ENCODE data around the gene PREX1. TPM values are rescaled to one million over a fixed set of nuclear protein-coding genes. Genes with fewer than 3 reads are reported as not detected.
"Not testable (repeated sequence)": the region's sequence is repeated elsewhere in the genome, so short reads cannot be mapped to it uniquely, and the experiment has no call there.

Gene PREX1
- total RNA-seq, 2 experiments from 2014 or later = 82.8 to 86.5 TPM

GRCh38 chr20:48769069-48769983 is 58.5 kb downstream of the PREX1 start:
- ChIA-PET POLR2A (interaction anchor here (0.5 to 1.5 kb wide), 4 partner anchors 20 to 59 kb away, joined by 3 to 6 read pairs (median 3); partner anchors contain the start of gene PREX1), CTCF (interaction anchor here (0.7 to 2.4 kb wide), 5 partner anchors 52 to 1573 kb away, joined by 3 to 7 read pairs (median 3); partner anchors contain the start of gene PREX1)

- ChIA-PET CTCF (interaction anchor here (1.1 kb wide), 1 partner anchor 110 kb away, joined by 4 read pairs; no protein-coding TSS in a partner anchor), POLR2A (interaction anchor here (1.0 kb wide), 1 partner anchor 28 kb away, joined by 3 read pairs; no protein-coding TSS in a partner anchor)
These were observed 60.5 kb downstream of the PREX1 start for GRCh38 chr20:48766961-48767960.

- CTCF ChIA-PET = interaction anchor here (1.1 kb wide), 1 partner anchor 109 kb away, joined by 4 read pairs; no protein-coding TSS in a partner anchor
- POLR2A ChIA-PET = no interaction called here
These were observed 61.6 kb downstream of the PREX1 start for GRCh38 chr20:48766205-48766604.

GRCh38 chr20:48765359-48765758 is 62.4 kb downstream of the PREX1 start:
- POLR2A ChIA-PET = no interaction called here
- CTCF ChIA-PET = interaction anchor here (1.8 kb wide), 1 partner anchor 9 kb away, joined by 4 read pairs; no protein-coding TSS in a partner anchor

GRCh38 chr20:48763216-48763914 is 64.4 kb downstream of the PREX1 start:
- ChIA-PET CTCF (no interaction called here), POLR2A (no interaction called here)

GRCh38 chr20:48761874-48762273 is 65.9 kb downstream of the PREX1 start:
- POLR2A ChIA-PET = interaction anchor here (1.0 to 1.1 kb wide), 2 partner anchors 12 to 64 kb away, joined by 3 to 4 read pairs; no protein-coding TSS in a partner anchor
- CTCF ChIA-PET = interaction anchor here (0.6 to 1.2 kb wide), 4 partner anchors 27 to 65 kb away, joined by 3 read pairs; no protein-coding TSS in a partner anchor

- ChIA-PET POLR2A (interaction anchor here (1.0 to 1.1 kb wide), 2 partner anchors 13 to 65 kb away, joined by 3 to 4 read pairs; no protein-coding TSS in a partner anchor), CTCF (interaction anchor here (0.6 to 4.0 kb wide), 5 partner anchors 22 to 144 kb away, joined by 3 to 21 read pairs (median 3); no protein-coding TSS in a partner anchor)
These were observed 66.6 kb downstream of the PREX1 start for GRCh38 chr20:48761023-48761785.

GRCh38 chr20:48760403-48760983 is 67.3 kb downstream of the PREX1 start:
- ChIA-PET CTCF (interaction anchor here (0.9 to 4.0 kb wide), 4 partner anchors 21 to 145 kb away, joined by 3 to 21 read pairs (median 4); no protein-coding TSS in a partner anchor), POLR2A (interaction anchor here (1.0 kb wide), 2 partner anchors 25 to 28 kb away, joined by 3 read pairs; no protein-coding TSS in a partner anchor)

GRCh38 chr20:48759631-48760245 is 68.1 kb downstream of the PREX1 start:
- ChIA-PET POLR2A (interaction anchor here (0.6 to 1.1 kb wide), 6 partner anchors 25 to 162 kb away, joined by 3 to 5 read pairs (median 3); no protein-coding TSS in a partner anchor), CTCF (interaction anchor here (0.9 to 4.0 kb wide), 4 partner anchors 11 to 146 kb away, joined by 3 to 21 read pairs (median 5); no protein-coding TSS in a partner anchor)

- POLR2A ChIA-PET = no interaction called here
- CTCF ChIA-PET = interaction anchor here (1.2 to 4.0 kb wide), 2 partner anchors 10 to 19 kb away, joined by 5 to 21 read pairs; no protein-coding TSS in a partner anchor
These were observed 69.5 kb downstream of the PREX1 start for GRCh38 chr20:48758206-48758820.

- CTCF ChIA-PET, POLR2A ChIA-PET: not testable (repeated sequence)
These were observed 71.0 kb downstream of the PREX1 start for GRCh38 chr20:48756774-48757173.

- POLR2A ChIA-PET = no interaction called here
- CTCF ChIA-PET = interaction anchor here (1.0 kb wide), 2 partner anchors 15 to 48 kb away, joined by 3 to 4 read pairs; no protein-coding TSS in a partner anchor
These were observed 73.5 kb downstream of the PREX1 start for GRCh38 chr20:48754292-48754691.

- ChIA-PET CTCF (interaction anchor here (0.6 to 1.4 kb wide), 2 partner anchors 96 to 304 kb away, joined by 3 to 5 read pairs; no protein-coding TSS in a partner anchor), POLR2A (no interaction called here)
These were observed 74.8 kb downstream of the PREX1 start for GRCh38 chr20:48752963-48753362.

- POLR2A ChIA-PET = interaction anchor here (1.5 kb wide), 1 partner anchor 13 kb away, joined by 5 read pairs; no protein-coding TSS in a partner anchor
- CTCF ChIA-PET = interaction anchor here (1.0 to 2.2 kb wide), 3 partner anchors 12 to 36 kb away, joined by 3 to 15 read pairs (median 5); no protein-coding TSS in a partner anchor
These were observed 75.9 kb downstream of the PREX1 start for GRCh38 chr20:48751871-48752270.

- CTCF ChIA-PET = interaction anchor here (0.7 to 2.2 kb wide), 4 partner anchors 11 to 154 kb away, joined by 3 to 15 read pairs (median 4); no protein-coding TSS in a partner anchor
- POLR2A ChIA-PET = interaction anchor here (1.5 kb wide), 1 partner anchor 12 kb away, joined by 5 read pairs; no protein-coding TSS in a partner anchor
These were observed 76.7 kb downstream of the PREX1 start for GRCh38 chr20:48750941-48751635.
